ENCODE measurements around the gene MYBPC2. TPM values are rescaled to one million over a fixed set of nuclear protein-coding genes. Genes with fewer than 3 reads are reported as not detected.

The MYBPC2 gene
- total RNA-seq, 2 experiments from 2014 or later: 0.04 TPM; not detected in 1

GRCh38 chr19:50509366-50509765 is 76.7 kb downstream of the MYBPC2 start:
- CTCF ChIA-PET: interaction anchor here (0.6 kb wide), 1 partner anchor 29 kb away, joined by 3 read pairs; no protein-coding TSS in a partner anchor
- POLR2A ChIA-PET: no interaction called here

GRCh38 chr19:50510121-50510670 is 77.5 kb downstream of the MYBPC2 start:
- ChIA-PET POLR2A (interaction anchor here (0.6 kb wide), 1 partner anchor 31 kb away, joined by 4 read pairs; no protein-coding TSS in a partner anchor), CTCF (interaction anchor here (0.6 to 2.5 kb wide), 2 partner anchors 46 to 194 kb away, joined by 3 to 9 read pairs; no protein-coding TSS in a partner anchor)

- ChIA-PET CTCF (interaction anchor here (2.5 kb wide), 1 partner anchor 46 kb away, joined by 9 read pairs; no protein-coding TSS in a partner anchor), POLR2A (interaction anchor here (1.3 kb wide), 1 partner anchor 135 kb away, joined by 4 read pairs; the partner anchor contains the start of gene NR1H2)
These were observed 78.0 kb downstream of the MYBPC2 start for GRCh38 chr19:50510700-50511068.

- ChIA-PET CTCF (interaction anchor here (0.6 to 2.5 kb wide), 3 partner anchors 32 to 127 kb away, joined by 3 to 9 read pairs (median 3); no protein-coding TSS in a partner anchor), POLR2A (interaction anchor here (1.3 kb wide), 1 partner anchor 135 kb away, joined by 4 read pairs; the partner anchor contains the start of gene NR1H2)
These were observed 78.6 kb downstream of the MYBPC2 start, which contains the start of gene JOSD2 for GRCh38 chr19:50511069-50511822. JOSD2 (minus strand) TSS chr19:50511191; CDS start chr19:50510431, 760 bp downstream.

GRCh38 chr19:50512112-50512998 is 79.7 kb downstream of the MYBPC2 start:
- CTCF ChIA-PET: interaction anchor here (0.6 to 2.5 kb wide), 3 partner anchors 34 to 128 kb away, joined by 3 to 9 read pairs (median 3); no protein-coding TSS in a partner anchor

GRCh38 chr19:50512999-50513745 is 80.5 kb downstream of the MYBPC2 start:
- CTCF ChIA-PET: no interaction called here

More at GRCh38 chr19:50512112-50512998, 79.7 kb downstream of the MYBPC2 start:
- POLR2A ChIA-PET: interaction anchor here (1.3 kb wide), 1 partner anchor 136 kb away, joined by 4 read pairs; the partner anchor contains the start of gene NR1H2

GRCh38 chr19:50513746-50514345 is 81.2 kb downstream of the MYBPC2 start, which contains the start of gene ASPDH:
ASPDH (minus strand) TSS chr19:50513913; CDS start chr19:50513823, 90 bp downstream.
- ChIA-PET CTCF (no interaction called here), POLR2A (no interaction called here)

More at GRCh38 chr19:50512999-50513745, 80.5 kb downstream of the MYBPC2 start:
- POLR2A ChIA-PET: no interaction called here

- ChIA-PET POLR2A (no interaction called here), CTCF (interaction anchor here (1.1 kb wide), 1 partner anchor 52 kb away, joined by 3 read pairs; no protein-coding TSS in a partner anchor)
These were observed 81.9 kb downstream of the MYBPC2 start for GRCh38 chr19:50514346-50515167.

GRCh38 chr19:50515168-50515561 is 82.5 kb downstream of the MYBPC2 start:
- CTCF ChIA-PET: interaction anchor here (1.1 kb wide), 1 partner anchor 53 kb away, joined by 3 read pairs; no protein-coding TSS in a partner anchor
- POLR2A ChIA-PET: no interaction called here

Other genes with a start within 250 kb of the MYBPC2 start
- gene MYH14, start 229.3 kb upstream of the MYBPC2 start, total RNA-seq: not detected
- gene KCNC3, start 103.5 kb upstream of the MYBPC2 start, total RNA-seq: under 1 TPM; 0.51 to 0.57 TPM
- 10 to 100 TPM; 40.8 to 43.1 TPM for gene NAPSA, start 67.3 kb upstream of the MYBPC2 start, total RNA-seq
- gene NR1H2, start 56.4 kb upstream of the MYBPC2 start, total RNA-seq: 10 to 100 TPM; 67.4 to 70.9 TPM
- 100 to 1,000 TPM; 173 to 183 TPM for gene POLD1, start 48.5 kb upstream of the MYBPC2 start, total RNA-seq
- gene SPIB, start 14.0 kb upstream of the MYBPC2 start, total RNA-seq: under 1 TPM; 0.57 to 0.96 TPM
- gene EMC10, start 43.6 kb downstream of the MYBPC2 start, total RNA-seq: 10 to 100 TPM; 65.0 to 67.0 TPM
- under 1 TPM; 0.34 to 0.69 TPM for gene GARIN5A, start 44.0 kb downstream of the MYBPC2 start, total RNA-seq
- gene JOSD2, start 78.3 kb downstream of the MYBPC2 start, total RNA-seq: 10 to 100 TPM; 40.0 to 44.8 TPM
- gene ASPDH, start 81.0 kb downstream of the MYBPC2 start, total RNA-seq: not detected
- not detected for gene LRRC4B, start 135.5 kb downstream of the MYBPC2 start, total RNA-seq
- under 1 TPM; 0.11 to 0.50 TPM for gene SYT3, start 207.0 kb downstream of the MYBPC2 start, total RNA-seq
- gene C19orf81, start 216.6 kb downstream of the MYBPC2 start, total RNA-seq: under 1 TPM; 0.44 to 0.67 TPM

Data from activated CD8-positive, alpha-beta memory T cell treated with anti-CD3 and anti-CD28 coated beads for 36 hours (primary cell).